Small intestine (tissue), 7 donors: Measurements from ENCODE around the gene CRY1. TPM values are rescaled to one million over a fixed set of nuclear protein-coding genes. Genes with fewer than 3 reads are reported as not detected.
A peak's percentile ranks its signal among the peaks of the same experiment; 100 is the strongest.

Source experiments
- DNase-seq, 2 donors: peaks; one replicate each; pipeline versions ENCODE4 v3.0.0 to v3.0.0-alpha.2; 2013
- FAIRE-seq: peaks from 2 replicates; lab custom pipeline; 2012; peaks lifted over from hg19 to GRCh38; lab: Jason Lieb, UNC
- H3K27ac ChIP-seq, 3 donors: one replicate each; pipeline ENCODE4 v1.5.1; 2013; ENCODE audit warnings: low read length in 2 of 3, mild to moderate bottlenecking in 2 of 3, control low read depth in 1 of 3, inconsistent platforms in 1 of 3, low read depth in 1 of 3, moderate library complexity in 1 of 3
- H3K27me3 ChIP-seq, 3 donors: one replicate each; pipeline ENCODE4 v1.6.1; 2013; ENCODE audit warnings: low read length in 3 of 3, inconsistent platforms in 1 of 3; ENCODE audit not compliant: control insufficient read depth in 3 of 3, insufficient read depth in 3 of 3
- H3K36me3 ChIP-seq, 3 donors: one replicate each; pipeline ENCODE4 v1.6.1; 2013; ENCODE audit warnings: low read length in 3 of 3, inconsistent platforms in 1 of 3, low read depth in 1 of 3, mild to moderate bottlenecking in 1 of 3, moderate library complexity in 1 of 3; ENCODE audit not compliant: control insufficient read depth in 3 of 3, insufficient read depth in 2 of 3
- H3K4me1 ChIP-seq, 3 donors: one replicate each; pipeline ENCODE4 v1.6.1; 2013; ENCODE audit warnings: low read length in 2 of 3, inconsistent platforms in 1 of 3, low read depth in 1 of 3, mild to moderate bottlenecking in 1 of 3, moderate library complexity in 1 of 3; ENCODE audit not compliant: control insufficient read depth in 3 of 3, insufficient read depth in 2 of 3
- H3K4me3 ChIP-seq, 3 donors: one replicate each; pipeline ENCODE4 v1.5.1; 2013; ENCODE audit warnings: low read length in 3 of 3, control low read depth in 1 of 3, inconsistent platforms in 1 of 3, low read depth in 1 of 3, mild to moderate bottlenecking in 1 of 3, moderate library complexity in 1 of 3
- H3K9me3 ChIP-seq, 2 donors: one replicate each; pipeline ENCODE4 v1.6.1; 2013; ENCODE audit warnings: low read depth in 1 of 2, low read length in 1 of 2; ENCODE audit not compliant: control insufficient read depth in 2 of 2, insufficient read depth in 1 of 2
- WGBS, 3 donors: extraction: QIAGEN DNeasy Blood & Tissue Kit; methylation state at CpG; one replicate each; pipeline ENCODE4 v1.1.7; 2013; 5-methylcytosine and 5-hydroxymethylcytosine counted together
- polyA plus RNA-seq, 4 donors: library from polyadenylated mRNA; stranded (reverse) in 3 of 4; unstranded in 1 of 4; fragments of 200-250 nt in 3 of 4; fragments of 120-200 nt in 1 of 4; gene quantifications; one replicate each; pipeline versions ENCODE4 v1.2.1 to v1.2.3, GENCODE V29; 2013
- donor health status: healthy with polysubstance abuse.
- donor health status: control.
- donor health status: control.
- donor health status: Bipolar disorder and iron deficiency.
- donor health status: healthy.

Gene CRY1
- polyA plus RNA-seq, 4 donors = 8.1 to 17.4 (median 11.1) TPM

DNA sequence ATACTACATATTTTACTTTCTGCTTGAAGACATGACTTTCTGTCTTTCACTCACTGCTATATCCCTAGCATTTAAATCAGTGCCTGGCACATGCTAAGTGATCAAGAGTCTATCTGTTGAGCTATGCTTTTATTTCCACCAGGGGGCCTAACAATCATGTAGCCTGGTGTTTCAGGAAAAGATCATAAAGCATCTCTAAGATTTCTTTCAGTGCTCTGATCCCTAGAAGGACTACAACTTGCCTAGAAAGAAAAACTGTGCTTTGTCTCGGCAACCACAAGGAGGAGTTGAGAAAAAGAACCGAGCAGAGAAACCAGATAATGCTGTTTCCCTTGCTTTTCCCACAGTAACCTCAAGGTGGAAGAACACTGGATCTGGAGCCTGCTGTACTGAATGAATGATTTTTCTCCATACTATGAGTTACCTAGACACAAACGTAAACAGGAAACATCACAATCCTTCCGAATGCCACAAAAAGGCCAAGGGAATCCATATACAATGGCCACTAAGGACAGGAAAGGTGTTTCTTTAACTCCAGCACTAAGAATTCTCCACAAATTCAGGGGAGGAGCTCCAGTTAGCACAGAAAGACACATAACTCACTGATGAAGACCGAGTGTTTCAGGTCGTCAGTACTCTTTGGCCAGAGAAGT, 1.2 kb downstream of the CRY1 start:
- Histone ChIP-seq H3K36me3 (peaks cover 0 to 1% (median 0%) of the 10 kb centered on the region in 3 donors), H3K27ac (peak overlapping the region; percentile 76 to 100 (median 96)), H3K4me1 (peaks cover 0 to 3% (median 0%) of the 10 kb centered on the region in 3 donors), H3K4me3 (peak overlapping the region; percentile 70 to 95 (median 90)), H3K27me3 (no peaks in the 10 kb centered on the region), H3K9me3 (no peaks in the 10 kb centered on the region)
- 0 to 1% (median 0%) methylated on average over 6 of the region's 6 CpGs for WGBS, 3 donors
- FAIRE-seq = no peak
- DNase-seq = peak; percentile 91

DNA sequence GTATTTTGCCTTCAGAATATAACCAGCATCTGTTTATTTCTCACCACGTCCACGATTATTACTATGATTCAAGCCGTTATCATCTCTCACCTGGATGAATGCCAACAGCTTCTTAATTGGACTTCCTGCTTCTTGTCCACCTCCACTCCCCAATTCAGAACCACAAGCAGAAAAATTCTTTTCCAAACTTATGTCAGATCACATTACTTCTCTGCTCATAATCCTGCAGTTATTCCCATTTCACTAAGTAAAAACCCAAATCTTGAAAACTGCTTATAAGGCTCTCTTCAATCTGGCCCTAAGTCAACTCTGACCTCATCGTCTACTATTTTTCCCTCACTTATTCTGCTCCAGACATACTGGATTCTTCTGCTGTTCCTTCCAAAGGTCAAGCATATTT, 2.0 kb downstream of the CRY1 start:
- 3 to 28% (median 23%) methylated on average over 4 of the region's 4 CpGs for WGBS, 3 donors
- Histone ChIP-seq H3K27ac (peak overlapping the region; percentile 2 to 100 (median 96)), H3K27me3 (no peaks in the 10 kb centered on the region), H3K4me1 (peaks cover 0 to 3% (median 0%) of the 10 kb centered on the region in 3 donors), H3K36me3 (peaks cover 0 to 1% (median 0%) of the 10 kb centered on the region in 3 donors), H3K9me3 (no peaks in the 10 kb centered on the region), H3K4me3 (peak overlapping the region in 2 of 3 donors; percentile 70 to 95)
- FAIRE-seq = no peak
- peak; percentile 45 to 89 for DNase-seq

DNA sequence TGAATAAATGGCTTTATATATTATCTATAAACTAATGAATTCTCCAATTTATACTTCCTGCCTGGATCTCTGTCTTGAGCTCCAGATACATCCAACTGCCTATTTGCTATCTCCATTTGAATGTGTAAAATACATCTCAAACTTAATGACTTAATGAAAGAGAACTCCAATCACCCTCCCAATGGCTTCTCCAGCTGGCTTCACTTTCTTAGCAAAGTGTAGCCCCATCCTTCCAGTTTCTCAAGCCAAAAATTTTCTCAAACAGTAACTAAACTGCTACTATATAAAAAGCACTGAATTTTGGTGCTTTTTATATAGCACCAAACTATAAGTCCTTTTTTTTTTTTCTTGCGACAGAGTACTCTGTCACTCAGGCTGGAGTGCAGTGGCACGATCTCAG, 2.6 kb downstream of the CRY1 start:
- no peak for DNase-seq
- Histone ChIP-seq H3K27ac (no peak overlapping the region), H3K9me3 (no peaks in the 10 kb centered on the region), H3K4me1 (peaks cover 0 to 3% (median 0%) of the 10 kb centered on the region in 3 donors), H3K4me3 (peak overlapping the region in 1 of 3 donors; percentile 17), H3K36me3 (peaks cover 0 to 1% (median 0%) of the 10 kb centered on the region in 3 donors), H3K27me3 (no peaks in the 10 kb centered on the region)
- WGBS, 3 donors = 77 to 90% (median 85%) methylated on average over 2 of the region's 2 CpGs
- FAIRE-seq = no peak

DNA sequence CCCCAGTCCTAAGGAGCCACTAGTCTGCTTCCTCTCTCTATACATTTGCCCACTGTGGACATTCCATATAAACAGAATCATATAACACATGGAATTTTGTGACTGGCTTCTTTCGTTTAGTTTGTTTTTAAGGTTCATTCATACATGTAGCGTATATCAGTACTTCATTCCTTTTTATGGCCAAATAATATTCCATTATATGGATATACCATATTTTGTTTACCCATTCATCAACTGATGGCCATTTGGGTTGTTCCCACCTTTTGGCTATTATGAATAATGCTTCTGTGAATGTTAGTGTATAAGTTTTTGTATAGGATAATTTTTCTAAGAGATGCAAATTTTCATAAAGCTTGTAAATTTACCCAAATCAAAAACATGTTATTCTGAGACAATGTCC, 4.4 kb downstream of the CRY1 start:
- FAIRE-seq = no peak
- 94 to 98% (median 96%) methylated on average over 2 of the region's 2 CpGs for WGBS, 3 donors
- Histone ChIP-seq H3K4me3 (no peak overlapping the region), H3K27ac (no peak overlapping the region), H3K36me3 (peaks cover 0 to 1% (median 0%) of the 10 kb centered on the region in 3 donors), H3K9me3 (no peaks in the 10 kb centered on the region), H3K27me3 (no peaks in the 10 kb centered on the region), H3K4me1 (no peaks in the 10 kb centered on the region)
- no peak for DNase-seq

DNA sequence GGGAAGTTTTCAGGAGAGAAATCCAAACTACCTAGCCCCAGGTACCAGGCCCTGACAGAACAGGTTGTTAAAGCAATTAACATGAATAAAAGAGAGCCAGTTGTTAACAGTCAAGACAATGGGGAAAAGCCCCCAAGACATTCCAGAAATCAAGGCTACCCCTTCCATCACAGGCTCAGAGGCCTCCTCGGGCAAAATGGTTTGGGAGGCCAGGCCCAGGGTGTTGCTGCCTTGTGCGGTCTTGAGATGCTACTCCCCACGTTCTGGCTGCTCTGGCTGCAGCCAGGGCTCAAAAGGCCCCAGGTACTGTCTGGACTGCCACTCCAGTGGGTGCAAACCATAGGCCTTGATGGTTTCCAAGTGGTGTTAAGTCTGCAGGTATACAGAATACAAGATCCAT, 7.0 kb downstream of the CRY1 start:
- no peak overlapping the region for H3K27ac ChIP-seq
- 92 to 100% (median 94%) methylated on average over 3 of the region's 3 CpGs for WGBS, 3 donors
- FAIRE-seq = no peak
- H3K36me3 ChIP-seq = peaks cover 0 to 1% (median 0%) of the 10 kb centered on the region in 3 donors
- no peaks in the 10 kb centered on the region for H3K9me3 ChIP-seq
- no peaks in the 10 kb centered on the region for H3K4me1 ChIP-seq
- H3K4me3 ChIP-seq = no peak overlapping the region
- no peak for DNase-seq
- H3K27me3 ChIP-seq = no peaks in the 10 kb centered on the region

DNA sequence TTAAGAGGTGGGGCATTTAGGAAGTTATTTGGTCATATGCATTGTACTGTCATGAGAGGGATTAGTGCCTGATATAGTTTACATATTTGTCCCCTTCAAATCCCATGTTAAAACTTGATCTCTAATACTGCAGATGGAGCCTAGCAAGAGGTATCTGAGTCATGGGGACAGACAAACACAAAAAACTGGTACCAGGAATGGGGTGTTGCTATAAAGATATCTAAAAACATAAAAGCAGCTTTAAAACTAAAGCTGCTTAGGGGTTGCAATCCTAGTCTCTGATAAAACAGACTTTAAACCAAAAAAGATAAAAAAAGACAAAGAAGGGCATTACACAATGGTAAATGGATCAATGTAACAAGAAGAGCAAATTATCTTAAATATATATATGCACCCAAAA, 11.6 kb downstream of the CRY1 start:
- Histone ChIP-seq H3K4me1 (peaks cover 0 to 2% (median 2%) of the 10 kb centered on the region in 3 donors), H3K27me3 (no peaks in the 10 kb centered on the region), H3K27ac (no peak overlapping the region), H3K4me3 (no peak overlapping the region), H3K36me3 (no peaks in the 10 kb centered on the region), H3K9me3 (no peaks in the 10 kb centered on the region)
- FAIRE-seq = no peak
- DNase-seq = no peak

DNA sequence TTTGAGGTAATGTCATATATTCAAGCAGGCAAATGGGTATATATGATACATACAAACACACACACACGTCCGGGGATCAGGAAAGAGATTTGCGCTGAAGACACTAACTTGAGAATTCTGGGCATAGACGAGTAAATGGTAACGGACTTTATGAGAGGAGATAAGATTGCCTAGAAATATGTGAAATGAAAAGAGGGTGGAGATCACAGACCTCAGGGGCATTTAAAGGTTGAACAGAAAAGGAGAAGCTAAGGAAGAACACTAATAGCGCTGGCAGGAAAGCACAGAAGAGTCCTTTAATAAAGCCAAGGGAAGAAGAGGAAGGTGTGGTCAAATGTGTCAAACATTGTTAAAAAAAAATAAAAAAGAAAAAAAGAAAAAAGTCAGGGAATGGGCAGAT, 13.1 kb downstream of the CRY1 start:
- DNase-seq = no peak
- Histone ChIP-seq H3K9me3 (no peaks in the 10 kb centered on the region), H3K4me3 (no peak overlapping the region), H3K36me3 (no peaks in the 10 kb centered on the region), H3K27ac (no peak overlapping the region), H3K27me3 (no peaks in the 10 kb centered on the region), H3K4me1 (peaks cover 0 to 2% (median 2%) of the 10 kb centered on the region in 3 donors)
- 74 to 80% (median 79%) methylated on average over 6 of the region's 6 CpGs for WGBS, 3 donors
- FAIRE-seq = no peak

DNA sequence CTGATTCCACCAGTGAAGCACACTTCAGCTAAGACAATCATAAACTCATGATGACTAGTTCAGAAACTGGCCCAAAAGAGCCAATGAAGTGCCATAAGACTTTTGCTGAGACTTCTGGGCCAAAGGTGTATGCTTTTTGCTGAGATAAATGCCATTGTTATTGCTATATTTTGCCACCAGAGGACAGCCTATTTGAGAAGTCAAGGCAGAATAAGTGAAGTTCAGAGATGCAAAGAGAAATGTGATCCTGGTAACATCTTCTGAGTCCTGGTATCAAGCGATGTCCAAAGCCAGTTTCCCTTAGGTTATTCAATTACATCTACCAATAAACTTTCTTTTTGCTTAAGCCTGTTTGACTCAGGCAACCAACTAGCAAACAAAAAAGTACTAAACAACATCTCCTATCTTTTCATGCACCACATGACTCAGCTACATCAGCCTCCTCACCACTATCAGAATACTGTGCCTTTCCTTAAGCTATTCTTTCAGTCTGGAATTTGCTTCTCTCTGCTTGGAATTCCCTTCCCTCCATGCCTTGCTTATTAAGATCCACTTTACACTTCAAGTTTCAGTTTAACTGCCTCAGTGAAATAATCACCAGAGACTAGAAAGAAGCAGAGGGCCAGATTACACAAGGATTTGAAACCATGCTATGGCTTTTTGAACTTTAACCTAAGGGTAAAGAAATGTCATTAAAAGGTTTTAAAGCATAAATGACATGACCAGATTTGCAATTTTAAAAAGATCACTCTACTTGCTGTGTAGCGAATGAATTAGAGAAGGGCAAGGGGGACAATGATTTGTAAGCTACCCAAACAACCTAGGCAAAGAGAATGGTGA, 14.0 kb downstream of the CRY1 start:
- DNase-seq = peak; percentile 31 to 35

More for the DNA sequence above, 14.0 kb downstream of the CRY1 start:
- H3K9me3 ChIP-seq = no peaks in the 10 kb centered on the region
- no peaks in the 10 kb centered on the region for H3K36me3 ChIP-seq
- FAIRE-seq = no peak
- H3K27ac ChIP-seq = peak overlapping the region in 1 of 3 donors; percentile 17
- no peaks in the 10 kb centered on the region for H3K27me3 ChIP-seq
- 81 to 95% (median 95%) methylated on average over 2 of the region's 2 CpGs for WGBS, 3 donors
- H3K4me1 ChIP-seq = peaks cover 0 to 2% (median 2%) of the 10 kb centered on the region in 3 donors
- H3K4me3 ChIP-seq = no peak overlapping the region
